Loucy (cell line): ENCODE measurements around the gene MARCKSL1.

ENCODE experiments used
- H2AFZ ChIP-seq: fragments of 200-600 bp; sonication (generic); 2 replicates; pipeline ENCODE4 v1.6.0; 2016; ENCODE audit warnings: antibody characterized with exemption, mild to moderate bottlenecking, low read length, moderate library complexity
- H3F3A ChIP-seq: fragments of 200-600 bp; 2 replicates; pipeline ENCODE4 v1.6.0; 2016; ENCODE audit warnings: antibody characterized with exemption, low read depth, mild to moderate bottlenecking
- H3K27me3 ChIP-seq: fragments of 200-600 bp; sonication (generic); 2 replicates; pipeline ENCODE4 v1.6.1; 2014; ENCODE audit warnings: low read length, mild to moderate bottlenecking; ENCODE audit not compliant: insufficient read depth, poor library complexity, severe bottlenecking
- H3K36me3 ChIP-seq: fragments of 200-600 bp; sonication (generic); 2 replicates; pipeline ENCODE4 v1.6.1; 2016; ENCODE audit warnings: low read length; ENCODE audit not compliant: insufficient read depth
- H3K4me1 ChIP-seq: fragments of 200-600 bp; sonication (generic); 2 replicates; pipeline ENCODE4 v1.5.1; 2014; ENCODE audit warnings: low read length, mild to moderate bottlenecking; ENCODE audit not compliant: insufficient read depth, poor library complexity, severe bottlenecking
- H3K4me2 ChIP-seq: fragments of 200-600 bp; sonication (generic); 2 replicates; pipeline ENCODE4 v1.6.0; 2014; ENCODE audit warnings: antibody characterized with exemption, low read length, low read depth, mild to moderate bottlenecking; ENCODE audit not compliant: poor library complexity, severe bottlenecking
- H3K4me3 ChIP-seq: fragments of 200-600 bp; sonication (generic); 2 replicates; pipeline ENCODE4 v1.5.1; 2014; ENCODE audit warnings: low read length, mild to moderate bottlenecking, mixed read lengths; ENCODE audit not compliant: poor library complexity, severe bottlenecking
- H3K79me2 ChIP-seq: fragments of 200-600 bp; sonication (generic); 2 replicates; pipeline ENCODE4 v1.6.1; 2014; ENCODE audit warnings: low read length; ENCODE audit not compliant: insufficient read depth
- H3K9ac ChIP-seq: fragments of 200-600 bp; sonication (generic); 2 replicates; pipeline ENCODE4 v1.6.0; 2014; ENCODE audit warnings: mild to moderate bottlenecking, low read depth, low read length, moderate library complexity; ENCODE audit not compliant: poor library complexity, severe bottlenecking
- H3K9me2 ChIP-seq: fragments of 200-600 bp; sonication (generic); replicated peaks from 2 replicates; pipeline ENCODE4 v1.6.1; 2016; ENCODE audit warnings: low read depth, low read length, mixed read lengths
- H3K9me3 ChIP-seq: fragments of 200-600 bp; sonication (generic); 2 replicates; pipeline ENCODE4 v1.6.1; 2014; ENCODE audit warnings: mild to moderate bottlenecking, antibody characterized with exemption, low read length, low read depth; ENCODE audit not compliant: insufficient read depth
- H4K20me1 ChIP-seq: fragments of 200-600 bp; sonication (generic); 2 replicates; pipeline ENCODE4 v1.6.0; 2014; ENCODE audit warnings: antibody characterized with exemption, low read length, mild to moderate bottlenecking; ENCODE audit not compliant: insufficient read depth, poor library complexity, severe bottlenecking
- CTCF ChIP-seq: fragments of 200-600 bp; sonication (generic); conservative IDR thresholded peaks from 2 replicates; pipeline ENCODE4 v1.5.1; 2014; ENCODE audit warnings: mild to moderate bottlenecking, antibody characterized with exemption, low read length
- EZH2phosphoT487 ChIP-seq: fragments of 200-600 bp; IDR thresholded peaks from 2 replicates; pipeline ENCODE4 v1.6.1; 2018; ENCODE audit warnings: antibody characterized with exemption, mild to moderate bottlenecking, moderate library complexity, borderline replicate concordance

MARCKSL1 gene

DNA sequence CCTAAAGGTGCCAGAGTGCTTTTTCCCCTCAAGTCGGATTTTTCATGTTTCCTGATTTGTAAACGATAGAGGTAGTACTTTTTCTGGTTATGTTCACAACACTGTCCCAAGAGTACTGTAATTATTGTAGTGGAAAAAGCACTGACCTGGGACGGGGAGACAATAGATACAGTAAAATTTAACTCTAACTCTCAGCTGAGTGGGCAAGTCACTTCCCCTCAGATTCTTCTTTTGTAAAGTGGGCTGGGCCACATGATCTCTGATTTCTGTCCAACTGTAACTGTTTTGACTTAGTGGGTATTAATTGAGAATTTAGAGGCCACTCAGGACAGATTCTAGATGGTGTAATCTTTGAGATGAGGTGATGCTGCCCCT is 19.1 kb downstream of the MARCKSL1 start:
- no peaks in the 10 kb centered on the region for H3K9me2 ChIP-seq
- H3K4me1 ChIP-seq: peaks cover 7% of the 10 kb centered on the region
- TF ChIP-seq EZH2phosphoT487 (no peak), CTCF (no peak)
- H3K79me2 ChIP-seq: peaks cover 64% of the 10 kb centered on the region
- no peak overlapping the region for H3K4me3 ChIP-seq
- no peaks in the 10 kb centered on the region for H3K9me3 ChIP-seq
- no peaks in the 10 kb centered on the region for H3F3A ChIP-seq
- peaks cover 34% of the 10 kb centered on the region for H4K20me1 ChIP-seq
- no peak overlapping the region for H2AFZ ChIP-seq
- H3K9ac ChIP-seq: no peak overlapping the region
- H3K36me3 ChIP-seq: peaks cover 63% of the 10 kb centered on the region
- no peak overlapping the region for H3K4me2 ChIP-seq
- no peaks in the 10 kb centered on the region for H3K27me3 ChIP-seq

GRCh38 chr1:32311709-32312393 is 24.2 kb downstream of the MARCKSL1 start:
- Histone ChIP-seq H3K4me2 (no peak overlapping the region), H3K9me2 (no peaks in the 10 kb centered on the region), H3K79me2 (peaks cover 88% of the 10 kb centered on the region), H3K9ac (no peak overlapping the region), H3F3A (no peaks in the 10 kb centered on the region), H3K9me3 (no peaks in the 10 kb centered on the region), H3K4me1 (peaks cover 5% of the 10 kb centered on the region), H2AFZ (no peak overlapping the region), H4K20me1 (peaks cover 57% of the 10 kb centered on the region), H3K4me3 (no peak overlapping the region), H3K27me3 (no peaks in the 10 kb centered on the region), H3K36me3 (peaks cover 37% of the 10 kb centered on the region)
- no peak for TF ChIP-seq EZH2phosphoT487
- TF ChIP-seq CTCF: no peak

- H3K79me2 ChIP-seq: peaks cover 98% of the 10 kb centered on the region
These were observed 26.1 kb downstream of the MARCKSL1 start for GRCh38 chr1:32309960-32310359.

More at GRCh38 chr1:32309960-32310359, 26.1 kb downstream of the MARCKSL1 start:
- H3F3A ChIP-seq: no peaks in the 10 kb centered on the region
- no peaks in the 10 kb centered on the region for H3K27me3 ChIP-seq
- no peak overlapping the region for H3K4me2 ChIP-seq
- peaks cover 47% of the 10 kb centered on the region for H3K36me3 ChIP-seq
- peaks cover 67% of the 10 kb centered on the region for H4K20me1 ChIP-seq
- H3K9me3 ChIP-seq: no peaks in the 10 kb centered on the region
- H3K9ac ChIP-seq: no peak overlapping the region
- H3K9me2 ChIP-seq: no peaks in the 10 kb centered on the region
- TF ChIP-seq EZH2phosphoT487 (no peak), CTCF (no peak)
- H3K4me3 ChIP-seq: no peak overlapping the region
- H3K4me1 ChIP-seq: peaks cover 5% of the 10 kb centered on the region
- no peak overlapping the region for H2AFZ ChIP-seq
